H1 (cell line): ENCODE data around the gene FAM186B. TPM values are rescaled to one million over a fixed set of nuclear protein-coding genes. Genes with fewer than 3 reads are reported as not detected.

Source experiments
- CTCF ChIA-PET: fragments of 300-600 bp; sonication (Branson Sonifier 250); formaldehyde crosslinking; loops from one replicate; lab custom pipeline; 2021; ENCODE audit not compliant: partially characterized antibody; lab: Charles Lee
- POLR2A ChIA-PET: fragments of 300-600 bp; sonication (Branson Sonifier 250); formaldehyde crosslinking; loops from one replicate; lab custom pipeline; 2021; ENCODE audit warnings: inconsistent platforms; ENCODE audit not compliant: partially characterized antibody; lab: Charles Lee
- DNase-seq, 2 experiments: peaks; one replicate each; pipeline versions ENCODE4 v3.0.0 to v3.0.0-alpha.2; 2010 to 2022; ENCODE audit warnings: low spot score in 2 of 2, low read depth in 1 of 2, mixed read lengths in 1 of 2
- FAIRE-seq: peaks from 2 replicates; lab custom pipeline; 2011; peaks lifted over from hg19 to GRCh38; lab: Jason Lieb, UNC
- H2AFZ ChIP-seq: 2 replicates; pipeline ENCODE4 v1.8.1; 2012; ENCODE audit warnings: low read length, inconsistent platforms
- H2AK5ac ChIP-seq: 2 replicates; pipeline ENCODE4 v1.6.1; 2013; ENCODE audit warnings: low read depth, low read length
- H2BK120ac ChIP-seq: replicated peaks from 2 replicates; pipeline ENCODE3; 2013; ENCODE audit warnings: low read depth, low read length, inconsistent platforms
- H2BK12ac ChIP-seq: 2 replicates; pipeline ENCODE4 v1.6.1; 2013; ENCODE audit warnings: low read depth, low read length
- H2BK15ac ChIP-seq: 2 replicates; pipeline ENCODE4 v1.6.1; 2013; ENCODE audit warnings: low read length
- H2BK20ac ChIP-seq: 2 replicates; pipeline ENCODE4 v1.6.1; 2013; ENCODE audit warnings: low read length
- H2BK5ac ChIP-seq: 2 replicates; pipeline ENCODE4 v1.6.1; 2013; ENCODE audit warnings: low read depth, low read length
- H3K14ac ChIP-seq: 2 replicates; pipeline ENCODE4 v1.6.1; 2013; ENCODE audit warnings: inconsistent platforms; ENCODE audit not compliant: insufficient read length
- H3K18ac ChIP-seq: 2 replicates; pipeline ENCODE4 v1.6.1; 2013; ENCODE audit warnings: low read length; ENCODE audit errors: extremely low read depth
- H3K23ac ChIP-seq: 2 replicates; pipeline ENCODE4 v1.6.1; 2013; ENCODE audit warnings: inconsistent platforms; ENCODE audit not compliant: insufficient read length
- H3K23me2 ChIP-seq: 2 replicates; pipeline ENCODE4 v1.6.1; 2013; ENCODE audit warnings: low read depth, low read length
- H3K27ac ChIP-seq: 2 replicates; pipeline ENCODE4 v1.6.1; 2011; ENCODE audit warnings: low read depth, low read length, inconsistent platforms
- H3K27me3 ChIP-seq, 4 experiments: replicated peaks in 1 of 4; 1 replicate in 1 of 4; 2 replicates in 3 of 4; pipeline versions ENCODE4 v1.6.1 to v1.8.1; 2011 to 2013; ENCODE audit warnings: low read length in 3 of 4, mild to moderate bottlenecking in 3 of 4, inconsistent platforms in 2 of 4, mixed read lengths in 2 of 4, moderate library complexity in 1 of 4; ENCODE audit not compliant: control insufficient read depth in 3 of 4, insufficient read depth in 3 of 4; ENCODE audit errors: extremely low read depth in 1 of 4
- H3K36me3 ChIP-seq, 4 experiments: 2 replicates each; pipeline versions ENCODE4 v1.6.1 to v1.8.1; 2011 to 2013; ENCODE audit warnings: mild to moderate bottlenecking in 4 of 4, low read length in 3 of 4, moderate library complexity in 2 of 4, control low read depth in 1 of 4, inconsistent platforms in 1 of 4; ENCODE audit not compliant: insufficient read depth in 4 of 4, control insufficient read depth in 2 of 4
- H3K4ac ChIP-seq: replicated peaks from 2 replicates; pipeline ENCODE3; 2013; ENCODE audit warnings: low read length, low read depth, mixed read lengths, inconsistent platforms; ENCODE audit not compliant: insufficient read length
- H3K4me1 ChIP-seq, 4 experiments: replicated peaks in 1 of 4; 1 replicate in 1 of 4; 2 replicates in 3 of 4; pipeline versions ENCODE4 v1.6.1 to v1.8.1; 2011 to 2013; ENCODE audit warnings: low read length in 3 of 4, inconsistent platforms in 2 of 4, mixed read lengths in 1 of 4; ENCODE audit not compliant: insufficient read depth in 4 of 4, control insufficient read depth in 3 of 4
- H3K4me2 ChIP-seq, 2 experiments: 2 replicates each; pipeline versions ENCODE4 v1.6.1 to v1.8.1; 2011 to 2013; ENCODE audit warnings: low read depth in 2 of 2, low read length in 2 of 2, control low read depth in 1 of 2, inconsistent platforms in 1 of 2, mild to moderate bottlenecking in 1 of 2; ENCODE audit not compliant: insufficient read depth in 1 of 2
- H3K4me3 ChIP-seq, 4 experiments: fragments of 200-600, 300-600 bp in 1 of 4; sonication (generic), shearing (Covaris generic), sonication (Bioruptor Twin) in 1 of 4; 2 replicates each; pipeline versions ENCODE4 v1.5.1 to v1.8.1; 2011 to 2016; ENCODE audit warnings: low read length in 4 of 4, low read depth in 3 of 4, control low read depth in 2 of 4, inconsistent platforms in 2 of 4, mild to moderate bottlenecking in 2 of 4, mixed read lengths in 1 of 4, moderate library complexity in 1 of 4; ENCODE audit not compliant: insufficient read depth in 2 of 4; ENCODE audit errors: extremely low read depth in 1 of 4
- H3K56ac ChIP-seq: replicated peaks from 2 replicates; pipeline ENCODE3; 2013; ENCODE audit warnings: low read depth, mild to moderate bottlenecking, mixed read lengths, low read length, inconsistent platforms; ENCODE audit not compliant: insufficient read length
- H3K79me1 ChIP-seq: 2 replicates; pipeline ENCODE4 v1.6.1; 2013; ENCODE audit warnings: low read depth, low read length, control low read depth
- H3K79me2 ChIP-seq, 2 experiments: 2 replicates each; pipeline versions ENCODE4 v1.6.1 to v1.8.1; 2012 to 2013; ENCODE audit warnings: low read length in 2 of 2, mild to moderate bottlenecking in 2 of 2, inconsistent platforms in 1 of 2; ENCODE audit not compliant: insufficient read depth in 2 of 2, control insufficient read depth in 1 of 2
- H3K9ac ChIP-seq, 4 experiments: replicated peaks in 1 of 4; 1 replicate in 1 of 4; 2 replicates in 3 of 4; pipeline versions ENCODE4 v1.6.1 to v1.8.1; 2011 to 2013; ENCODE audit warnings: low read depth in 3 of 4, low read length in 3 of 4, control low read depth in 2 of 4, mild to moderate bottlenecking in 2 of 4, moderate library complexity in 2 of 4, inconsistent platforms in 1 of 4; ENCODE audit errors: extremely low read depth in 1 of 4
- H3K9me3 ChIP-seq, 2 experiments: 2 replicates each; pipeline versions ENCODE4 v1.6.1 to v1.8.1; 2012 to 2013; ENCODE audit warnings: mild to moderate bottlenecking in 2 of 2, moderate library complexity in 2 of 2, control low read depth in 1 of 2, inconsistent platforms in 1 of 2, low read depth in 1 of 2, low read length in 1 of 2, mixed read lengths in 1 of 2; ENCODE audit not compliant: insufficient read depth in 2 of 2
- H4K20me1 ChIP-seq, 2 experiments: replicated peaks in 1 of 2; 2 replicates each; pipeline versions ENCODE3 to v1.8.1; 2011 to 2013; ENCODE audit warnings: inconsistent platforms in 2 of 2, low read length in 2 of 2, mild to moderate bottlenecking in 1 of 2; ENCODE audit not compliant: insufficient read depth in 2 of 2, control insufficient read depth in 1 of 2
- H4K5ac ChIP-seq: 2 replicates; pipeline ENCODE4 v1.6.1; 2013; ENCODE audit warnings: low read length, low read depth, mixed read lengths, inconsistent platforms; ENCODE audit not compliant: insufficient read length
- H4K8ac ChIP-seq: 2 replicates; pipeline ENCODE4 v1.8.0; 2013; ENCODE audit warnings: mild to moderate bottlenecking, moderate library complexity, low read length, inconsistent platforms; ENCODE audit not compliant: insufficient read depth; ENCODE audit errors: extremely low read depth
- H4K91ac ChIP-seq: replicated peaks from 2 replicates; pipeline ENCODE3; 2013; ENCODE audit warnings: low read length, mixed read lengths, inconsistent platforms; ENCODE audit not compliant: insufficient read length
- CEBPB ChIP-seq: IDR thresholded peaks from 2 replicates; pipeline ENCODE4 v1.6.1; 2012; ENCODE audit warnings: low read depth, low read length
- CTBP2 ChIP-seq: IDR thresholded peaks from 2 replicates; pipeline ENCODE4 v1.7.0; 2011; ENCODE audit warnings: borderline replicate concordance, mild to moderate bottlenecking, moderate library complexity, mixed read lengths, low read length; ENCODE audit not compliant: insufficient read depth, insufficient read length
- EGR1 ChIP-seq: IDR thresholded peaks from 2 replicates; pipeline ENCODE4 v1.6.1; 2011; ENCODE audit warnings: low read depth, low read length, borderline replicate concordance
- GABPA ChIP-seq: IDR thresholded peaks from 2 replicates; pipeline ENCODE4 v1.6.1; 2011; ENCODE audit warnings: mild to moderate bottlenecking, low read length, moderate library complexity, borderline replicate concordance; ENCODE audit not compliant: insufficient read depth
- HDAC2 ChIP-seq, 2 experiments: fragments of 300-600 bp in 1 of 2; sonication (generic) in 1 of 2; IDR thresholded peaks; 2 replicates each; pipeline ENCODE4 v1.6.1; 2011 to 2012; ENCODE audit warnings: low read depth in 2 of 2, low read length in 2 of 2, mild to moderate bottlenecking in 2 of 2, moderate library complexity in 2 of 2, borderline replicate concordance in 1 of 2, inconsistent platforms in 1 of 2
- KDM4A ChIP-seq: IDR thresholded peaks from one replicate; pipeline ENCODE4 v1.7.1; 2012; ENCODE audit warnings: low read depth, mild to moderate bottlenecking, moderate library complexity, low read length, inconsistent platforms; ENCODE audit not compliant: severe bottlenecking
- NANOG ChIP-seq: IDR thresholded peaks from 2 replicates; pipeline ENCODE4 v1.6.1; 2011; ENCODE audit warnings: low read length, low read depth, mild to moderate bottlenecking, inconsistent platforms; ENCODE audit not compliant: insufficient read depth, poor library complexity, severe bottlenecking
- TAF1 ChIP-seq: IDR thresholded peaks from 2 replicates; pipeline ENCODE4 v1.6.1; 2011; ENCODE audit warnings: mild to moderate bottlenecking, low read depth, low read length
- WGBS, 2 experiments: shearing (Covaris generic) in 1 of 2; methylation state at CpG; one replicate each; pipeline versions ENCODE4 v1.1.6 to v1.1.7; 2013 to 2015; ENCODE audit warnings: low lambda C conversion rate in 2 of 2, mixed read lengths in 2 of 2, inconsistent platforms in 1 of 2, low coverage in 1 of 2, missing lambda C conversion rate in 1 of 2; ENCODE audit not compliant: insufficient replicate concordance in 2 of 2, insufficient coverage in 1 of 2, insufficient read length in 1 of 2; ENCODE audit errors: extremely low coverage in 1 of 2, missing lambda C conversion rate in 1 of 2; 5-methylcytosine and 5-hydroxymethylcytosine counted together
- polyA plus RNA-seq, 7 experiments: library from polyadenylated mRNA; depleted of rRNA in 3 of 7; stranded (reverse) in 5 of 7; unstranded in 2 of 7; fragments of >200 nt in 5 of 7; fragments of 200-250 nt in 2 of 7; gene quantifications; 1 replicate in 5 of 7; 2 replicates in 1 of 7; 4 replicates in 1 of 7; pipeline versions ENCODE4 v1.2.1 to v1.2.3, GENCODE V29; 2011 to 2013; ENCODE audit warnings: missing spikeins in 2 of 7, mixed read lengths in 2 of 7
- total RNA-seq: library from RNA; stranded (reverse); fragmentation: NEBNext Ultra II Directional; extraction: Animal tissue kit (Norgen Biotek cat#: 25700); gene quantifications from 2 replicates; pipeline ENCODE4 v1.2.1, GENCODE V29; 2021

FAM186B gene
- total and polyA plus RNA-seq, 2 of the 8 experiments (the other 6 are each of a cell fraction or from before 2014, with no cell fraction given): 0.12 to 0.73 TPM

DNA sequence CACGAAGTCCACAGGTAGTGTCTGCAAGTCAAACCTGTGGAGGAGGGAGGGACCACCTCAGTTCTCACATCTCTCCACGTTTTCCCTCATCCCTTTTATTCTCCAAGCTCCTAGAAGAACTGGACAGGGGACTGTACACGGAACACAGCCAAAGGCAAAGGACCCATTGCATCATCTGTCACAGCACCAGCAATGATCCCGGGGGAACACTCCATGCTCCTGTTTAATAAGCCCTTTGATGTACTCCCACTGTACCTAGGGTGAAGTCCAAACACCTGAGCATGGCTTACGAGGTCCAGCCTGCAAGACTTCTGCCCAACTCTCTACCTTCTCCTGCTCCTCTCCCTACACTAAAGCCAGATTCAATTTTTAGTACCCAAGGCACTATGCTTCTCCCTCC lies 44.5 kb upstream of the FAM186B start:
- no peak overlapping the region for H2BK12ac ChIP-seq
- no peak overlapping the region for H3K9ac ChIP-seq
- H3K56ac ChIP-seq: no peak overlapping the region
- no peak overlapping the region for H3K4me2 ChIP-seq
- H3K18ac ChIP-seq: no peak overlapping the region
- no peaks in the 10 kb centered on the region for H3K27me3 ChIP-seq
- no peak overlapping the region for H2AFZ ChIP-seq
- no peak overlapping the region for H3K27ac ChIP-seq
- no peak overlapping the region for H2BK120ac ChIP-seq
- CTCF ChIA-PET: interaction anchor here (0.9 to 12.7 kb wide), 6 partner anchors 14 to 126 kb away, joined by 3 to 222 read pairs (median 8); partner anchors contain the start of genes FAM186B and FMNL3
- H3K4me3 ChIP-seq: no peak overlapping the region
- H4K5ac ChIP-seq: no peak overlapping the region
- no peak overlapping the region for H2BK20ac ChIP-seq
- H3K23ac ChIP-seq: no peak overlapping the region
- H4K8ac ChIP-seq: no peak overlapping the region
- H3K36me3 ChIP-seq: peaks cover 17 to 57% (median 45%) of the 10 kb centered on the region in 4 experiments
- FAIRE-seq (no peak), DNase-seq (no peak)
- WGBS, 2 experiments: 88% methylated on average over 5 of the region's 5 CpGs; no CpG with 5 or more reads in 1 of the 2 experiments
- no peak overlapping the region for H3K4ac ChIP-seq
- peaks cover 0 to 3% of the 10 kb centered on the region in 2 experiments for H4K20me1 ChIP-seq
- no peaks in the 10 kb centered on the region for H3K79me1 ChIP-seq
- H3K9me3 ChIP-seq: no peaks in the 10 kb centered on the region
- H3K79me2 ChIP-seq: no peaks in the 10 kb centered on the region
- H3K4me1 ChIP-seq: no peaks in the 10 kb centered on the region
- no peak overlapping the region for H3K14ac ChIP-seq
- no peak overlapping the region for H2BK5ac ChIP-seq
- POLR2A ChIA-PET: interaction anchor here (1.3 to 3.1 kb wide), 4 partner anchors 8 to 91 kb away, joined by 3 to 14 read pairs (median 4); partner anchors contain the start of gene TMBIM6
- H4K91ac ChIP-seq: no peak overlapping the region
- no peak overlapping the region for H2BK15ac ChIP-seq
- no peak overlapping the region for H2AK5ac ChIP-seq
- TF ChIP-seq CTBP2 (no peak), KDM4A (no peak), CEBPB (no peak), NANOG (no peak), HDAC2 (IDR thresholded peaks at IDR 0.05; ENCODE audit: borderline replicate concordance in 1 of 2, low read depth in 2 of 2, low read length in 2 of 2) (no peak), EGR1 (no peak), GABPA (no peak), TAF1 (no peak)
- no peaks in the 10 kb centered on the region for H3K23me2 ChIP-seq
